Keratinocyte (primary cell): ENCODE data around the gene GUCY2C. TPM values are rescaled to one million over a fixed set of nuclear protein-coding genes. Genes with fewer than 3 reads are reported as not detected.

ENCODE experiments used
- DNase-seq: peaks from one replicate; pipeline ENCODE4 v3.0.0-alpha.2; 2011; ENCODE audit warnings: low read depth, missing footprints, low spot score
- FAIRE-seq: peaks from 2 replicates; lab custom pipeline; 2011; peaks lifted over from hg19 to GRCh38; lab: Jason Lieb, UNC
- H2AFZ ChIP-seq: 2 replicates; pipeline ENCODE4 v1.6.0; 2012; ENCODE audit warnings: low read length, control low read depth, inconsistent platforms; ENCODE audit not compliant: control insufficient read depth
- H3K27ac ChIP-seq: 2 replicates; pipeline ENCODE4 v1.5.1; 2011; ENCODE audit warnings: low read length; ENCODE audit not compliant: control insufficient read depth, insufficient read depth
- H3K27me3 ChIP-seq: 3 replicates; pipeline ENCODE4 v1.6.0; 2011; ENCODE audit warnings: low read length; ENCODE audit not compliant: control insufficient read depth, insufficient read depth; ENCODE audit errors: extremely low read depth
- H3K36me3 ChIP-seq, 2 experiments: 2 replicates in 1 of 2; 3 replicates in 1 of 2; pipeline ENCODE4 v1.5.1; 2011; ENCODE audit warnings: low read length in 2 of 2, mild to moderate bottlenecking in 1 of 2; ENCODE audit not compliant: control insufficient read depth in 2 of 2, insufficient read depth in 2 of 2; ENCODE audit errors: extremely low read depth in 1 of 2
- H3K4me1 ChIP-seq: 3 replicates; pipeline ENCODE4 v1.5.1; 2011; ENCODE audit warnings: low read length; ENCODE audit not compliant: control insufficient read depth, insufficient read depth; ENCODE audit errors: extremely low read depth
- H3K4me2 ChIP-seq: 3 replicates; pipeline ENCODE4 v1.6.0; 2011; ENCODE audit warnings: low read depth, low read length; ENCODE audit not compliant: control insufficient read depth, insufficient read depth; ENCODE audit errors: extremely low read depth
- H3K4me3 ChIP-seq, 3 experiments: fragments of 200-600 bp in 1 of 3; sonication (generic) in 1 of 3; 2 replicates in 2 of 3; 3 replicates in 1 of 3; pipeline ENCODE4 v1.5.1; 2011 to 2016; ENCODE audit warnings: low read length in 3 of 3, mild to moderate bottlenecking in 3 of 3, control low read depth in 2 of 3, inconsistent platforms in 1 of 3, low read depth in 1 of 3, mixed read lengths in 1 of 3, mixed run types in 1 of 3, moderate library complexity in 1 of 3; ENCODE audit not compliant: control insufficient read depth in 2 of 3, insufficient read depth in 2 of 3; ENCODE audit errors: extremely low read depth in 1 of 3
- H3K79me2 ChIP-seq: 2 replicates; pipeline ENCODE4 v1.6.0; 2012; ENCODE audit warnings: low read length; ENCODE audit not compliant: control insufficient read depth, insufficient read depth
- H3K9ac ChIP-seq: 3 replicates; pipeline ENCODE4 v1.6.0; 2011; ENCODE audit warnings: low read length; ENCODE audit not compliant: control insufficient read depth, insufficient read depth; ENCODE audit errors: extremely low read depth
- H3K9me1 ChIP-seq: 3 replicates; pipeline ENCODE4 v1.6.0; 2011; ENCODE audit warnings: low read length; ENCODE audit not compliant: control insufficient read depth, insufficient read depth; ENCODE audit errors: extremely low read depth
- H3K9me3 ChIP-seq: 2 replicates; pipeline ENCODE4 v1.5.1; 2012; ENCODE audit warnings: low read depth, low read length; ENCODE audit not compliant: control insufficient read depth
- H4K20me1 ChIP-seq: 3 replicates; pipeline ENCODE4 v1.6.0; 2011; ENCODE audit warnings: low read length; ENCODE audit not compliant: control insufficient read depth, insufficient read depth; ENCODE audit errors: extremely low read depth
- CTCF ChIP-seq, 3 experiments: IDR thresholded peaks in 1 of 3; conservative IDR thresholded peaks in 1 of 3; optimal IDR thresholded peaks in 1 of 3; 2 replicates in 2 of 3; 3 replicates in 1 of 3; pipeline versions ENCODE3 to v1.5.1; 2011; ENCODE audit warnings: low read length in 3 of 3, mild to moderate bottlenecking in 3 of 3, moderate library complexity in 2 of 3, control low read depth in 1 of 3, inconsistent platforms in 1 of 3; ENCODE audit not compliant: insufficient read depth in 2 of 3; ENCODE audit errors: extremely low read depth in 1 of 3
- EZH2 ChIP-seq: IDR thresholded peaks from one replicate; pipeline ENCODE4 v1.6.1; 2012; ENCODE audit warnings: inconsistent platforms, mild to moderate bottlenecking, low read length, moderate library complexity
- dilution Hi-C: fragments of 300-500 bp; cut with MboI; formaldehyde crosslinking; loops from one replicate; pipeline ENCODE4 v1.7.0; 2020; ENCODE audit warnings: low sequenced_read_pairs; ENCODE audit not compliant: extremely low pct_ligation_motif_present
- polyA minus RNA-seq, 3 experiments: library from RNA; depleted of rRNA, polyadenylated mRNA; stranded (reverse); fragments of >200 nt; gene quantifications; 1 replicate in 1 of 3; 2 replicates in 1 of 3; 3 replicates in 1 of 3; pipeline ENCODE4 v1.2.3, GENCODE V29; 2011
- polyA plus RNA-seq, 5 experiments: library from polyadenylated mRNA; depleted of rRNA in 3 of 5; stranded (reverse) in 3 of 5; stranded (forward) in 1 of 5; unstranded in 1 of 5; fragments of >200 nt; gene quantifications; 1 replicate in 1 of 5; 2 replicates in 3 of 5; 3 replicates in 1 of 5; pipeline versions ENCODE4 v1.2.1 to v1.2.3, GENCODE V29; 2011 to 2012; ENCODE audit warnings: missing spikeins in 2 of 5, low read depth in 1 of 5, low replicate concordance in 1 of 5

The GUCY2C gene
- 0.03 to 0.06 TPM (median 0.03 TPM) in 3 replicates for polyA plus RNA-seq
- polyA plus RNA-seq (2011; ENCODE audit: low read depth): not detected
- polyA plus RNA-seq (2011; cell fraction: cytosol; rRNA removed): 0.04 TPM in 1 of 2 replicates, not detected in the other
- 0.11 and 0.12 TPM in 2 replicates for polyA plus RNA-seq (2011; cell fraction: nucleus; rRNA removed)
- 0.02 TPM in 1 of 2 replicates, not detected in the other for polyA plus RNA-seq (2012; ENCODE audit: low replicate concordance)
- polyA minus RNA-seq: not detected in 3 replicates
- polyA minus RNA-seq (2011; cell fraction: cytosol; rRNA and poly(A)+ RNA removed): not detected
- polyA minus RNA-seq (2011; cell fraction: nucleus; rRNA and poly(A)+ RNA removed): not detected in 2 replicates

- dilution Hi-C loops: no loop called here
- H4K20me1 ChIP-seq: no peaks in the 10 kb centered on the region
- H3K9me1 ChIP-seq: no peaks in the 10 kb centered on the region
- H2AFZ ChIP-seq: no peak within 1 kb of the TSS
- no peaks in the 10 kb centered on the region for H3K9me3 ChIP-seq
- DNase-seq (no peak), FAIRE-seq (no peak)
- H3K79me2 ChIP-seq: no peaks in the 10 kb centered on the region
- no peaks in the 10 kb centered on the region for H3K4me1 ChIP-seq
- TF ChIP-seq EZH2: no peak
- TF ChIP-seq CTCF (optimal IDR thresholded peaks at IDR 0.05 in 1 of 3, IDR thresholded peaks at IDR 0.05 in 1 of 3, conservative IDR thresholded peaks at IDR 0.05 in 1 of 3; ENCODE audit: extremely low read depth in 1 of 3, insufficient read depth in 2 of 3, low read length in 3 of 3): no peak
- H3K4me3 ChIP-seq: no peak within 1 kb of the TSS
- H3K9ac ChIP-seq: no peak within 1 kb of the TSS
- no peaks in the 10 kb centered on the region for H3K27me3 ChIP-seq
- H3K36me3 ChIP-seq: no peaks in the 10 kb centered on the region
- H3K27ac ChIP-seq: no peak within 1 kb of the TSS
- no peak within 1 kb of the TSS for H3K4me2 ChIP-seq
Measured at GRCh38 chr12:14696265-14696741, at the start of gene GUCY2C. GUCY2C (minus strand) TSS chr12:14696599; CDS start chr12:14696448, 151 bp downstream.

GRCh38 chr12:14743061-14743460 is 46.7 kb upstream of the GUCY2C start:
- Histone ChIP-seq H3K9me1 (no peaks in the 10 kb centered on the region), H2AFZ (no peak overlapping the region), H3K27ac (no peak overlapping the region), H3K9ac (no peak overlapping the region), H3K79me2 (no peaks in the 10 kb centered on the region), H3K9me3 (no peaks in the 10 kb centered on the region), H3K4me3 (no peak overlapping the region), H4K20me1 (no peaks in the 10 kb centered on the region), H3K36me3 (no peaks in the 10 kb centered on the region), H3K4me1 (peaks cover 7% of the 10 kb centered on the region), H3K4me2 (no peak overlapping the region), H3K27me3 (no peaks in the 10 kb centered on the region)
- dilution Hi-C loops: no loop called here
- TF ChIP-seq CTCF (optimal IDR thresholded peaks at IDR 0.05 in 1 of 3, IDR thresholded peaks at IDR 0.05 in 1 of 3, conservative IDR thresholded peaks at IDR 0.05 in 1 of 3; ENCODE audit: extremely low read depth in 1 of 3, insufficient read depth in 2 of 3, low read length in 3 of 3) (no peak), EZH2 (no peak)
- no peak for DNase-seq
- no peak for FAIRE-seq
